PFSK-1 (cell line): ENCODE data around the gene SOD1.

Source experiments
- POLR2AphosphoS5 ChIP-seq: IDR thresholded peaks from 2 replicates; pipeline ENCODE4 v1.6.1; 2012; ENCODE audit warnings: low read depth, mild to moderate bottlenecking, control low read depth, low read length, moderate library complexity
- TAF1 ChIP-seq: IDR thresholded peaks from 2 replicates; pipeline ENCODE4 v1.6.1; 2012; ENCODE audit warnings: low read length, control low read depth, borderline replicate concordance; ENCODE audit not compliant: insufficient read depth
- TF ChIP-seq, protein P1 (sequence below), 2 experiments: IDR thresholded peaks; 2 replicates each; pipeline versions ENCODE4 v1.6.1 to v1.8.0; 2011 to 2012; ENCODE audit warnings: low read depth in 2 of 2, low read length in 2 of 2, control low read depth in 1 of 2, inconsistent platforms in 1 of 2, mild to moderate bottlenecking in 1 of 2, moderate library complexity in 1 of 2; ENCODE audit not compliant: insufficient read depth in 1 of 2

DNA sequence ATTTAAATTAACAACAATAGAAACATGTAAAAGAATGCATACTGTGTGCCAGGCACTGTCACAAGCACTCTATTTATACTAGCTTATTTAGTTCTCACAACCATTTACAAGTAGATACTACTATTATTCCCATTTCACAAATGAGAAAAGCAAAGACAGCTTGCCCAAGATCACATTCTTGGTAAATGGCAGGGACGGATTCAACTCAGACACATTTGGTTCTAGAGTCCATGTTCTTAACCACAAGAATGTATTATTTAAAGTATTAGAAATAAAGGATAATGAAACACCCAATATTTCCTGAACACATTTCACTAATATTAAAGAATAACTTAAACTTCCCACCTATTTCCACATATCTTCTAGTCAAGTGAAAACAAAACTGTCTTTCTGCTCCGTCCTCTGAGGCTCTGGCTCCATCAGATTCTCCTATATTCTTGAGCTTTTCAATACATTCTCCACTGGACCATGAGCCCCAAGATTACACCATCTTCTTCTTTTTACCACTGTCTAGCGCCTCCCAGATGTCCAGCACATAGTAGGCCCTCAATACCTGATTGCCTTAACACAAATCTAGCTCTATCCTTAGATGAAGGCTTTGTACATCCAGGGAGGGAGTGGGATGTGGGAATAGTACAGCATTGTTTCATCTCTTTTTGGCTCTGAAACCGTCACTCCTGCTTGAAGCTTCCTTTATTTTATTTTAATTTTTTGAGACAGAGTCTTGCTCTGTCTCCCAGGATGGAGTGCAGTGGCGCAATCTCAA is 29.3 kb downstream of the SOD1 start:
- TF ChIP-seq TAF1 (no peak), POLR2AphosphoS5 (no peak)
- TF ChIP-seq, protein P1, sequence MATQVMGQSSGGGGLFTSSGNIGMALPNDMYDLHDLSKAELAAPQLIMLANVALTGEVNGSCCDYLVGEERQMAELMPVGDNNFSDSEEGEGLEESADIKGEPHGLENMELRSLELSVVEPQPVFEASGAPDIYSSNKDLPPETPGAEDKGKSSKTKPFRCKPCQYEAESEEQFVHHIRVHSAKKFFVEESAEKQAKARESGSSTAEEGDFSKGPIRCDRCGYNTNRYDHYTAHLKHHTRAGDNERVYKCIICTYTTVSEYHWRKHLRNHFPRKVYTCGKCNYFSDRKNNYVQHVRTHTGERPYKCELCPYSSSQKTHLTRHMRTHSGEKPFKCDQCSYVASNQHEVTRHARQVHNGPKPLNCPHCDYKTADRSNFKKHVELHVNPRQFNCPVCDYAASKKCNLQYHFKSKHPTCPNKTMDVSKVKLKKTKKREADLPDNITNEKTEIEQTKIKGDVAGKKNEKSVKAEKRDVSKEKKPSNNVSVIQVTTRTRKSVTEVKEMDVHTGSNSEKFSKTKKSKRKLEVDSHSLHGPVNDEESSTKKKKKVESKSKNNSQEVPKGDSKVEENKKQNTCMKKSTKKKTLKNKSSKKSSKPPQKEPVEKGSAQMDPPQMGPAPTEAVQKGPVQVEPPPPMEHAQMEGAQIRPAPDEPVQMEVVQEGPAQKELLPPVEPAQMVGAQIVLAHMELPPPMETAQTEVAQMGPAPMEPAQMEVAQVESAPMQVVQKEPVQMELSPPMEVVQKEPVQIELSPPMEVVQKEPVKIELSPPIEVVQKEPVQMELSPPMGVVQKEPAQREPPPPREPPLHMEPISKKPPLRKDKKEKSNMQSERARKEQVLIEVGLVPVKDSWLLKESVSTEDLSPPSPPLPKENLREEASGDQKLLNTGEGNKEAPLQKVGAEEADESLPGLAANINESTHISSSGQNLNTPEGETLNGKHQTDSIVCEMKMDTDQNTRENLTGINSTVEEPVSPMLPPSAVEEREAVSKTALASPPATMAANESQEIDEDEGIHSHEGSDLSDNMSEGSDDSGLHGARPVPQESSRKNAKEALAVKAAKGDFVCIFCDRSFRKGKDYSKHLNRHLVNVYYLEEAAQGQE (IDR thresholded peaks at IDR 0.05; ENCODE audit: insufficient read depth in 1 of 2, low read depth in 2 of 2, low read length in 2 of 2) = no peak
